GM13977 (cell line): Measurements from ENCODE around the gene GNPTAB.

Experiments
- DNase-seq: peaks from one replicate; pipeline ENCODE4 v3.0.0; 2012; ENCODE audit warnings: low spot score
- in situ Hi-C: fragments of 300-500 bp; cut with MboI; formaldehyde crosslinking; loops from one replicate; pipeline ENCODE4 v1.12.0; 2022; ENCODE audit warnings: low sequenced_read_pairs, low pct_unique_long_range_greater_than_20kb, mixed read lengths, inconsistent platforms; ENCODE audit not compliant: unreplicated experiment
- TF ChIP-seq, protein P1 (sequence below): IDR thresholded peaks from 2 replicates; pipeline ENCODE4 v1.5.1; 2012; ENCODE audit warnings: mild to moderate bottlenecking, control low read depth; ENCODE audit not compliant: insufficient read depth; ENCODE audit errors: extremely low read depth, missing control alignments

Gene GNPTAB

DNA sequence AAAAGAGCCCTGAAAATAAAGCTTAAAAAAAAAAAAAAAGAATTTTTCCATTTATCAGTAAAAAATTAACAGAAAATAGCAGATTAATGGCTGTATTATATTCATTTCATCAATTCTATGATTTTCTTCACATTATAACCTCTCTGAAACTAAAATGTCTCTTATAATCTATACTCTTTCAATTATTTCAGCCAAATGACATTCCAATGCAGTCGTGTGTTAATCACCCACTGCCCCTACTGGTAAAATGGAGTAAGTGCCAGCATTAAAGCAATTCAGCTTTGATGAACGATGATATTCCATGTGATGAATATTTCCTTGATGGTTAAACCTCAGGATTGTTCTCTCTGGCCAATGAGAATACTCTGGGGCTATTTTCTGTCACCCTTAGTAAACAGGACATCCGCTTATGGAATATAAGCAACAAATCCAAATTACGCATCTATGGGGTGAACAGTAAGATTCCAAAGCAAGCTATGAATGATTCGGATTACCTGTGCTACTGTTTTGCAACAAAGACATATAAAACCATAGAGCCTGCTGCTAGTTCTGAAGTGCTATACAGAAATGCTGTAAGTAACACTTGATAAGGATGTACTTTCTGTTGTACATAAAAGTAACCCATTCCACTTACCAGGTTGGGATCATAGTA lies 71.2 kb downstream of the GNPTAB start:
- in situ Hi-C loops = loop anchor here (10.0 to 25.0 kb wide), 2 partner anchors 345 to 978 kb away; no protein-coding TSS in a partner anchor
- TF ChIP-seq, protein P1, sequence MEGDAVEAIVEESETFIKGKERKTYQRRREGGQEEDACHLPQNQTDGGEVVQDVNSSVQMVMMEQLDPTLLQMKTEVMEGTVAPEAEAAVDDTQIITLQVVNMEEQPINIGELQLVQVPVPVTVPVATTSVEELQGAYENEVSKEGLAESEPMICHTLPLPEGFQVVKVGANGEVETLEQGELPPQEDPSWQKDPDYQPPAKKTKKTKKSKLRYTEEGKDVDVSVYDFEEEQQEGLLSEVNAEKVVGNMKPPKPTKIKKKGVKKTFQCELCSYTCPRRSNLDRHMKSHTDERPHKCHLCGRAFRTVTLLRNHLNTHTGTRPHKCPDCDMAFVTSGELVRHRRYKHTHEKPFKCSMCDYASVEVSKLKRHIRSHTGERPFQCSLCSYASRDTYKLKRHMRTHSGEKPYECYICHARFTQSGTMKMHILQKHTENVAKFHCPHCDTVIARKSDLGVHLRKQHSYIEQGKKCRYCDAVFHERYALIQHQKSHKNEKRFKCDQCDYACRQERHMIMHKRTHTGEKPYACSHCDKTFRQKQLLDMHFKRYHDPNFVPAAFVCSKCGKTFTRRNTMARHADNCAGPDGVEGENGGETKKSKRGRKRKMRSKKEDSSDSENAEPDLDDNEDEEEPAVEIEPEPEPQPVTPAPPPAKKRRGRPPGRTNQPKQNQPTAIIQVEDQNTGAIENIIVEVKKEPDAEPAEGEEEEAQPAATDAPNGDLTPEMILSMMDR = peak; percentile 75
- peak; percentile 37 for DNase-seq

DNA sequence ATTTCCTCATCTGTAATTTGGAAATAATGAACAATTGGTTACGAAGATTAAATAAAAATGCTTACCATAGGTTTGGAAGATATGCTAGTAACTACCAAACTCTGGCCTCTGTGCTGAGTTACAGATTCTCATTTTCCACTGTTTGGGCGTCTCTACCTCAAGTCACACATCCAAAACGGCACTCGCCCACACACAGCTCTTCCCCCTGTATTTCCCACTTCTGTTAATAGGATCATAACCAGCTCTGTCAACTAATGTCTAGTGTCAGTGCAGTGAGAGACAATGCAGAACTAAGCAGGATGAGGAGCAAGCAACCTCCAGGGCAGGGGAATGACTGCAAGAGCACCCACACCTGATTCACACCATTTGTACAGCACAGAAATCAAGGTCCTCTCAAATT lies 80.6 kb downstream of the GNPTAB start:
- no peak for DNase-seq
- in situ Hi-C loops = loop anchor here (25.0 kb wide), 1 partner anchor 987 kb away; no protein-coding TSS in a partner anchor
- TF ChIP-seq, protein P1 = no peak

DNA sequence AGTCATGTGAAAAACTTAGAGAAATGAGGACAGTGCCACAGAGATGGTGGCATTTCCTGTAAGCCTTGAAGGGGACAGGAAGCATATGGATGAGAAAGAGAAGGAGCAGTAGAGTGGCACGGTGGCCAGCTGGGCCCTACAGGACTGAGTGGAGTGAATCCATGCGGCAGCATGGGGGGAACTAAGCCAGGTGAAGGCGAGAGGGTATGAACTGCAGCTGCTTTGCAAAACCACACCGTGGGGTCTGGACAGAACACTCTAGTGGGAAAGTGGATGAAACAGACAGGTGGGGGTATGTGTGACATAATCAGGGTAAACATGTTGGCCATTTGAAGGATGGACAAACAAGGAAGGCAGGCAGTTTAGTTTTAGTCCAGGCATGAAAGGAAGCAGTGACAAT lies 81.1 kb downstream of the GNPTAB start:
- TF ChIP-seq, protein P1 = no peak
- DNase-seq = no peak
- in situ Hi-C loops = loop anchor here (25.0 kb wide), 1 partner anchor 988 kb away; no protein-coding TSS in a partner anchor

DNA sequence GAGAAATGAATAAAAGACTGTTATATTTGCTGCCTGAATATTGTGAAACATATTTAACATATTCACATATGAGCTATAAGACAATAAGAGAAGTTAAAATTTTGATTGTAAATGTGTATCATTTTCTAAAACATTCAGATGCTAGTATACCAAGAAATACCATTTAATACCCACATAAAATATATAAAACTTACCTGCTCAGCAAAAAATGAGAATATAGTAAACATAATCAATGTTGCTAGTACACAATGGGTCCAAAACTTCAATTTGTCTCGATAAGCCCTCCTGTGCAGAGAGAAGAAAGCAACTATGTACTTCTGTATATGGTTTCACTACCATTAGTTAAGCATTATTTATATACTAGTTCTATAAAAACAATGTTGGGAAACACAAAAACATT lies 81.9 kb downstream of the GNPTAB start:
- TF ChIP-seq, protein P1 = no peak
- DNase-seq = no peak
- in situ Hi-C loops = no loop called here

DNA sequence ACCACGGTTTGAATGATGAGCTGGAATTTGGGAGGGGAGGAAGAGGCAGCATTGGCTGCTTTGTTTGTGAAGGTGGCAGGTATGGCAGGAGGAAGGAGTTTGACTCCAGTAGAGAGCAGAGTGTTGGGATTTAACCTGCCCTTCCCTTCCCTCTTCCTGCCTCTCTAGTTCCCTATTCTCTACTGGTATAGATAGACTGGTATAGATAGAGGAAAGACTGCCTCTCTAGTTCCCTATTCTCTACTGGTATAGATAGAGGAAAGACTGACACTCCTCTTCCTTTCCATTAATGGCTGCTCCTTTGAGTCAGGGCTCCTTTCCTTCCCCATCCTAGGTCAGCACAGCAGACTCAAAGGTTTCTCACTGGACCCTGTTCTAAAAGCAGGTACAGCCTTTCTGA lies 83.1 kb downstream of the GNPTAB start:
- TF ChIP-seq, protein P1 = no peak
- in situ Hi-C loops = no loop called here
- DNase-seq = no peak

DNA sequence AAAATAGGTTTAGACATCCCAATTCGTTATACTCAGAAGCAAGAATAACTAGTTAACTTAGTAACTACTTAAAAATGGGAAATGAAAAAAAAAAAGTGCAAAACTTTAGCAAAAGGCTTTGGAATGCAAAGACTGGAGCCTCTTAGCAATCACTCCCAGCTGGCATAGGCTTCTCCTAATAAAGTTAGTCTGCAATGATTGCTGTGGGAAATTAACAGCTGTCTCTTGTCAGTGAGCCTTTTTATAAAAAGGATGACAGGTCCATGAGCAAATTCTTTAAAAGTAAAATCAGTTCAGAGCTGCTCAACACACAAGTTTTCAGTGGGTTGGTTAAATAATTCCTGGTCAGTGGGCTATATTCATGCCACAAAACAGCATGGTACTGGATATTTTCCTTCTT lies 84.1 kb downstream of the GNPTAB start:
- in situ Hi-C loops = no loop called here
- TF ChIP-seq, protein P1 = no peak

More for the DNA sequence above, 84.1 kb downstream of the GNPTAB start:
- DNase-seq = no peak
